Keratinocyte (primary cell): ENCODE data around the gene KRT73. TPM values are rescaled to one million over a fixed set of nuclear protein-coding genes. Genes with fewer than 3 reads are reported as not detected.

Experiments used
- DNase-seq: peaks from one replicate; pipeline ENCODE4 v3.0.0-alpha.2; 2011; ENCODE audit warnings: low read depth, missing footprints, low spot score
- FAIRE-seq: peaks from 2 replicates; lab custom pipeline; 2011; peaks lifted over from hg19 to GRCh38; lab: Jason Lieb, UNC
- H2AFZ ChIP-seq: 2 replicates; pipeline ENCODE4 v1.6.0; 2012; ENCODE audit warnings: low read length, control low read depth, inconsistent platforms; ENCODE audit not compliant: control insufficient read depth
- H3K27ac ChIP-seq: 2 replicates; pipeline ENCODE4 v1.5.1; 2011; ENCODE audit warnings: low read length; ENCODE audit not compliant: control insufficient read depth, insufficient read depth
- H3K27me3 ChIP-seq: 3 replicates; pipeline ENCODE4 v1.6.0; 2011; ENCODE audit warnings: low read length; ENCODE audit not compliant: control insufficient read depth, insufficient read depth; ENCODE audit errors: extremely low read depth
- H3K36me3 ChIP-seq, 2 experiments: 2 replicates in 1 of 2; 3 replicates in 1 of 2; pipeline ENCODE4 v1.5.1; 2011; ENCODE audit warnings: low read length in 2 of 2, mild to moderate bottlenecking in 1 of 2; ENCODE audit not compliant: control insufficient read depth in 2 of 2, insufficient read depth in 2 of 2; ENCODE audit errors: extremely low read depth in 1 of 2
- H3K4me1 ChIP-seq: 3 replicates; pipeline ENCODE4 v1.5.1; 2011; ENCODE audit warnings: low read length; ENCODE audit not compliant: control insufficient read depth, insufficient read depth; ENCODE audit errors: extremely low read depth
- H3K4me2 ChIP-seq: 3 replicates; pipeline ENCODE4 v1.6.0; 2011; ENCODE audit warnings: low read depth, low read length; ENCODE audit not compliant: control insufficient read depth, insufficient read depth; ENCODE audit errors: extremely low read depth
- H3K4me3 ChIP-seq, 3 experiments: fragments of 200-600 bp in 1 of 3; sonication (generic) in 1 of 3; 2 replicates in 2 of 3; 3 replicates in 1 of 3; pipeline ENCODE4 v1.5.1; 2011 to 2016; ENCODE audit warnings: low read length in 3 of 3, mild to moderate bottlenecking in 3 of 3, control low read depth in 2 of 3, inconsistent platforms in 1 of 3, low read depth in 1 of 3, mixed read lengths in 1 of 3, mixed run types in 1 of 3, moderate library complexity in 1 of 3; ENCODE audit not compliant: control insufficient read depth in 2 of 3, insufficient read depth in 2 of 3; ENCODE audit errors: extremely low read depth in 1 of 3
- H3K79me2 ChIP-seq: 2 replicates; pipeline ENCODE4 v1.6.0; 2012; ENCODE audit warnings: low read length; ENCODE audit not compliant: control insufficient read depth, insufficient read depth
- H3K9ac ChIP-seq: 3 replicates; pipeline ENCODE4 v1.6.0; 2011; ENCODE audit warnings: low read length; ENCODE audit not compliant: control insufficient read depth, insufficient read depth; ENCODE audit errors: extremely low read depth
- H3K9me1 ChIP-seq: 3 replicates; pipeline ENCODE4 v1.6.0; 2011; ENCODE audit warnings: low read length; ENCODE audit not compliant: control insufficient read depth, insufficient read depth; ENCODE audit errors: extremely low read depth
- H3K9me3 ChIP-seq: 2 replicates; pipeline ENCODE4 v1.5.1; 2012; ENCODE audit warnings: low read depth, low read length; ENCODE audit not compliant: control insufficient read depth
- H4K20me1 ChIP-seq: 3 replicates; pipeline ENCODE4 v1.6.0; 2011; ENCODE audit warnings: low read length; ENCODE audit not compliant: control insufficient read depth, insufficient read depth; ENCODE audit errors: extremely low read depth
- EZH2 ChIP-seq: IDR thresholded peaks from one replicate; pipeline ENCODE4 v1.6.1; 2012; ENCODE audit warnings: inconsistent platforms, mild to moderate bottlenecking, low read length, moderate library complexity
- dilution Hi-C: fragments of 300-500 bp; cut with MboI; formaldehyde crosslinking; loops from one replicate; pipeline ENCODE4 v1.7.0; 2020; ENCODE audit warnings: low sequenced_read_pairs; ENCODE audit not compliant: extremely low pct_ligation_motif_present
- polyA plus RNA-seq, 5 experiments: library from polyadenylated mRNA; depleted of rRNA in 3 of 5; stranded (reverse) in 3 of 5; stranded (forward) in 1 of 5; unstranded in 1 of 5; fragments of >200 nt; gene quantifications; 1 replicate in 1 of 5; 2 replicates in 3 of 5; 3 replicates in 1 of 5; pipeline versions ENCODE4 v1.2.1 to v1.2.3, GENCODE V29; 2011 to 2012; ENCODE audit warnings: missing spikeins in 2 of 5, low read depth in 1 of 5, low replicate concordance in 1 of 5
- TF ChIP-seq, protein P1 (sequence below), 3 experiments: IDR thresholded peaks in 1 of 3; conservative IDR thresholded peaks in 1 of 3; optimal IDR thresholded peaks in 1 of 3; 2 replicates in 2 of 3; 3 replicates in 1 of 3; pipeline versions ENCODE3 to v1.5.1; 2011; ENCODE audit warnings: low read length in 3 of 3, mild to moderate bottlenecking in 3 of 3, moderate library complexity in 2 of 3, control low read depth in 1 of 3, inconsistent platforms in 1 of 3; ENCODE audit not compliant: insufficient read depth in 2 of 3; ENCODE audit errors: extremely low read depth in 1 of 3

Gene KRT73
- polyA plus RNA-seq, 1 donor (not counting 4 experiments of a cell fraction or from before 2014, with no cell fraction given), result 0.03 TPM

DNA sequence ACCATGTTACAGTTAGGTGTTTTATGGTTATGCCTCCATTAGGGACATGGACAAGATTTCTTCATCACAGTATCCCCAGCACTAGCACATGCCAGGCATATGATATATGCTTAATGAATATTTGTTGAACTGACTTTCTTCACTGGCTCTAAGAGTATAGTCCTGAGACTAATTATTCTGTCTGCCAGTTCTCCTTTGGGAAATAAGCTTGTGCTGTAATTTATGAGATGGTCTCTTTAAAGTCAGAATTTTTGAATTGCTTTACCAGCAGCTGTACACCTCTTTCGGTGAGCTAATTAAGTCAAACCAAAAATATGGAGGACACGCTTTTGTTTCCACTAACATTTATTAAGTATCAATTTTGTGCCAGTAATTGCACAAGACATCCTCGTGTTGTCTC is 12.3 kb downstream of the KRT73 start:
- no peaks in the 10 kb centered on the region for H3K36me3 ChIP-seq
- no peak overlapping the region for H3K27ac ChIP-seq
- FAIRE-seq (peak; percentile 13), DNase-seq (no peak)
- no peak overlapping the region for H3K4me3 ChIP-seq
- no peaks in the 10 kb centered on the region for H3K79me2 ChIP-seq
- H4K20me1 ChIP-seq, result no peaks in the 10 kb centered on the region
- dilution Hi-C loops, result no loop called here
- no peaks in the 10 kb centered on the region for H3K9me1 ChIP-seq
- no peak overlapping the region for H3K9ac ChIP-seq
- no peak overlapping the region for H2AFZ ChIP-seq
- no peaks in the 10 kb centered on the region for H3K9me3 ChIP-seq
- H3K27me3 ChIP-seq, result peaks cover 25% of the 10 kb centered on the region
- no peak overlapping the region for H3K4me2 ChIP-seq
- H3K4me1 ChIP-seq, result no peaks in the 10 kb centered on the region
- no peak for TF ChIP-seq EZH2
- TF ChIP-seq, protein P1, sequence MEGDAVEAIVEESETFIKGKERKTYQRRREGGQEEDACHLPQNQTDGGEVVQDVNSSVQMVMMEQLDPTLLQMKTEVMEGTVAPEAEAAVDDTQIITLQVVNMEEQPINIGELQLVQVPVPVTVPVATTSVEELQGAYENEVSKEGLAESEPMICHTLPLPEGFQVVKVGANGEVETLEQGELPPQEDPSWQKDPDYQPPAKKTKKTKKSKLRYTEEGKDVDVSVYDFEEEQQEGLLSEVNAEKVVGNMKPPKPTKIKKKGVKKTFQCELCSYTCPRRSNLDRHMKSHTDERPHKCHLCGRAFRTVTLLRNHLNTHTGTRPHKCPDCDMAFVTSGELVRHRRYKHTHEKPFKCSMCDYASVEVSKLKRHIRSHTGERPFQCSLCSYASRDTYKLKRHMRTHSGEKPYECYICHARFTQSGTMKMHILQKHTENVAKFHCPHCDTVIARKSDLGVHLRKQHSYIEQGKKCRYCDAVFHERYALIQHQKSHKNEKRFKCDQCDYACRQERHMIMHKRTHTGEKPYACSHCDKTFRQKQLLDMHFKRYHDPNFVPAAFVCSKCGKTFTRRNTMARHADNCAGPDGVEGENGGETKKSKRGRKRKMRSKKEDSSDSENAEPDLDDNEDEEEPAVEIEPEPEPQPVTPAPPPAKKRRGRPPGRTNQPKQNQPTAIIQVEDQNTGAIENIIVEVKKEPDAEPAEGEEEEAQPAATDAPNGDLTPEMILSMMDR (optimal IDR thresholded peaks at IDR 0.05 in 1 of 3, IDR thresholded peaks at IDR 0.05 in 1 of 3, conservative IDR thresholded peaks at IDR 0.05 in 1 of 3; ENCODE audit: extremely low read depth in 1 of 3, insufficient read depth in 2 of 3, low read length in 3 of 3), result no peak

DNA sequence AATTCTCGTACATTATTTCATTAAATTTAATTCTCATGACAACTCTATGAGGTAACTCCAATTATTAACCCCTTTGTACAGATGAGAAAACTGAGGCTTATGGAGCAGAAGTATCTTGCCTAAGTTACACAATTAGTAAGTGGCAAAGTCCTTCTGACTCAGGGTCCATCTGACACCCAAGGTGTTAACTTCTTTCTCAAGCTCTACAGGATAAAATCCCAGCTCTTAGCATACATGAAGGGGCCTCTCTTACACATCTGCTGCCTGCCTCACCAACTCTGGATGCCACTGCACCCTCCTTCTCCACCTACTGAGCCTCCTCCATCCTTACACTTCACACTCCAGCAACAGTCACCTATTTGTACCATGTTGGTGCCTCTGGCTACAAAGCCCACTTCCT is 12.8 kb downstream of the KRT73 start:
- H3K4me1 ChIP-seq, result no peaks in the 10 kb centered on the region
- TF ChIP-seq EZH2, result no peak
- TF ChIP-seq, protein P1 (optimal IDR thresholded peaks at IDR 0.05 in 1 of 3, IDR thresholded peaks at IDR 0.05 in 1 of 3, conservative IDR thresholded peaks at IDR 0.05 in 1 of 3; ENCODE audit: extremely low read depth in 1 of 3, insufficient read depth in 2 of 3, low read length in 3 of 3), result no peak
- dilution Hi-C loops, result no loop called here
- H4K20me1 ChIP-seq, result no peaks in the 10 kb centered on the region
- H3K4me3 ChIP-seq, result no peak overlapping the region
- FAIRE-seq, result no peak
- no peak overlapping the region for H2AFZ ChIP-seq
- H3K36me3 ChIP-seq, result no peaks in the 10 kb centered on the region
- H3K79me2 ChIP-seq, result no peaks in the 10 kb centered on the region
- H3K4me2 ChIP-seq, result no peak overlapping the region
- no peak for DNase-seq
- H3K27me3 ChIP-seq, result peaks cover 25% of the 10 kb centered on the region
- no peaks in the 10 kb centered on the region for H3K9me3 ChIP-seq
- H3K9ac ChIP-seq, result no peak overlapping the region
- H3K27ac ChIP-seq, result no peak overlapping the region
- H3K9me1 ChIP-seq, result no peaks in the 10 kb centered on the region
